ENCODE data around the gene PURA. TPM values are rescaled to one million over a fixed set of nuclear protein-coding genes. Genes with fewer than 3 reads are reported as not detected.

PURA gene
- total and polyA plus RNA-seq, 11 donors: 5.6 to 30.9 (median 20.2) TPM

DNA sequence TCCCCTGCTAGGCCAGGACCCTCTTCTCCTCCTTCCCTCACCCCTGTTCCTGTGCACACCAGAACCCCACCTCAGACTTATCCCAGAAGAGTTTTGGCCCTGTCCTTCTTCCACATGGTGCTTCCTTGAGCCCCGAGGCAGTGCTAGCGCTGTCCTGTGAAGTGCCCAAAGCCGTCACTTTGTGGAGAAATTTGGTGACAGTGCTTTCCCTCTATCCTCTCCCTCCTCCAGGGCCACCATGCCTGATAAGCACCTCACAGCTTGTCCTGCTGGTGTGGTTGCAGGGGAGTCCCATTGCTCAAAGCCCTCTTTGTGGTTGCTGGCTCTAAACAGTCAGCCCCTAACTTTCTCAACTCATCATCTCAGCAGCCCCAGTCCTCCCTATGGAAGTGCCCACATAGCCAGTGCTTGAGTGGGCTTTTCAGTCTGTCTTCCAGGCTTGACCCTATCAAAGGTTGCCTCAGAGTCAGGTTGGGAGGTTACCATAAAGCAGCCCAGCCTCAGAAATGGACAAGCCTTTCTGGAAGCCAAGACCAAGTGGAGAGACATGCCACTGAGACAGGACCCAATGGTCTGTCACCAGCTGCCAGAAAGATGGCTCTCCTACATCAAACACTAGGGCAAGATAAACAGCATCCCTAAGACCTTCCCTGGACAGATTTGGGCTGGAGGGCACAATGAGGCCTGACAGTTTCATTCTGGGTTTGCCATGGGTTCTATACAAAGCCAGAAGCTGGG lies 29.8 kb downstream of the PURA start:
- no peak overlapping the region for H3K27ac ChIP-seq
- no peaks in the 10 kb centered on the region for H3K36me3 ChIP-seq
- H3K27me3 ChIP-seq: peaks cover 0 to 11% (median 0%) of the 10 kb centered on the region in 9 donors
- DNase-seq (no peak), ATAC-seq (no peak)
- no peaks in the 10 kb centered on the region for H3K9me3 ChIP-seq
- intact Hi-C loops (cut with DNase I): loop anchor here in 7 of 10 donors (1.0 to 10.0 kb wide), 9 partner anchors 29 to 357 kb away; partner anchors contain the start of genes PURA (in 2 of the 7) and PSD2 (in 1 of the 7)
- TF ChIP-seq, protein P1, sequence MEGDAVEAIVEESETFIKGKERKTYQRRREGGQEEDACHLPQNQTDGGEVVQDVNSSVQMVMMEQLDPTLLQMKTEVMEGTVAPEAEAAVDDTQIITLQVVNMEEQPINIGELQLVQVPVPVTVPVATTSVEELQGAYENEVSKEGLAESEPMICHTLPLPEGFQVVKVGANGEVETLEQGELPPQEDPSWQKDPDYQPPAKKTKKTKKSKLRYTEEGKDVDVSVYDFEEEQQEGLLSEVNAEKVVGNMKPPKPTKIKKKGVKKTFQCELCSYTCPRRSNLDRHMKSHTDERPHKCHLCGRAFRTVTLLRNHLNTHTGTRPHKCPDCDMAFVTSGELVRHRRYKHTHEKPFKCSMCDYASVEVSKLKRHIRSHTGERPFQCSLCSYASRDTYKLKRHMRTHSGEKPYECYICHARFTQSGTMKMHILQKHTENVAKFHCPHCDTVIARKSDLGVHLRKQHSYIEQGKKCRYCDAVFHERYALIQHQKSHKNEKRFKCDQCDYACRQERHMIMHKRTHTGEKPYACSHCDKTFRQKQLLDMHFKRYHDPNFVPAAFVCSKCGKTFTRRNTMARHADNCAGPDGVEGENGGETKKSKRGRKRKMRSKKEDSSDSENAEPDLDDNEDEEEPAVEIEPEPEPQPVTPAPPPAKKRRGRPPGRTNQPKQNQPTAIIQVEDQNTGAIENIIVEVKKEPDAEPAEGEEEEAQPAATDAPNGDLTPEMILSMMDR (IDR thresholded peaks at IDR 0.05): no peak
- TF ChIP-seq POLR2A (IDR thresholded peaks at IDR 0.05): no peak
- H3K4me1 ChIP-seq: peaks cover 0 to 40% (median 25%) of the 10 kb centered on the region in 12 donors
- 96 to 100% (median 98%) methylated on average over 3 of the region's 3 CpGs for WGBS, 4 donors
- H3K4me3 ChIP-seq: no peak overlapping the region

DNA sequence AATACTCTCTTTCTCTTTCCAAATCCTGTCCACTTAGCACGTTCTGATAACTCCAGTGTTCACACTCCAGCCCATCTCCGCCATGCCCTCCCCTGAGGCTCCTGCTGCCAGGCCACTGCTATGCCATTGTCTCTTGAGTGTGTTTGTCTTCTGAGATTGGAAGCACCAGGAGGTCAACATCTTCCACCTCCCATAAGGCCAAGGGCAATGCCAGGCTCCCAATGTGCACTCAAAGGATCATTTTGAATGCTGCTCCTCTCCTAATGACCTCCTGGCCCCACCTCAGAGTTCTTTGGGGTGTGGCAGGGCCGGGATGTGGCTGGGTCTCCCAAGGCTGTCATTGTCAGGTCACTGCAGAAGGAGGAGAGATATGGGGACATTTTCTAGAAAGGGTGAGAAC lies 31.3 kb downstream of the PURA start:
- intact Hi-C loops (cut with DNase I): loop anchor here in 6 of 10 donors (2.0 to 10.0 kb wide), 6 partner anchors 30 to 358 kb away; partner anchors contain the start of genes PURA (in 4 of the 6) and PSD2 (in 1 of the 6)
- no peak overlapping the region for H3K27ac ChIP-seq
- WGBS, 4 donors: 58 to 83% (median 64%) methylated on average over 3 of the region's 3 CpGs

GRCh38 chr5:140145818-140146522 lies 32.1 kb downstream of the PURA start:
- no peaks in the 10 kb centered on the region for H3K36me3 ChIP-seq
- WGBS, 4 donors: 6 to 23% (median 10%) methylated on average over 20 to 64 of the region's 64 CpGs
- peak; percentile 75 to 88 (median 79) for DNase-seq
- H3K4me3 ChIP-seq: peak overlapping the region; percentile 15 to 61 (median 50)
- TF ChIP-seq, protein P1 (IDR thresholded peaks at IDR 0.05): peak; percentile 59 to 91 (median 80)
- no peak for TF ChIP-seq POLR2A (IDR thresholded peaks at IDR 0.05)
- no peaks in the 10 kb centered on the region for H3K9me3 ChIP-seq
- peaks cover 0 to 11% (median 0%) of the 10 kb centered on the region in 9 donors for H3K27me3 ChIP-seq
- peaks cover 0 to 27% (median 17%) of the 10 kb centered on the region in 12 donors for H3K4me1 ChIP-seq
- H3K27ac ChIP-seq: peak overlapping the region in 3 of 12 donors; percentile 3 to 26 (median 13)
- ATAC-seq: peak; percentile 66 to 95 (median 94)
- intact Hi-C loops (cut with DNase I): loop anchor here in 7 of 10 donors (2.0 to 10.0 kb wide), 6 partner anchors 31 to 359 kb away; partner anchors contain the start of genes PURA (in 4 of the 7) and PSD2 (in 1 of the 7)

More for the DNA sequence above, 31.3 kb downstream of the PURA start:
- DNase-seq (no peak), ATAC-seq (no peak)
- Histone ChIP-seq H3K36me3 (no peaks in the 10 kb centered on the region), H3K27me3 (peaks cover 0 to 11% (median 0%) of the 10 kb centered on the region in 9 donors), H3K4me1 (peaks cover 0 to 34% (median 21%) of the 10 kb centered on the region in 12 donors), H3K9me3 (no peaks in the 10 kb centered on the region), H3K4me3 (peak overlapping the region in 6 of 12 donors; percentile 48 to 60 (median 55))
- TF ChIP-seq POLR2A (IDR thresholded peaks at IDR 0.05): no peak
- TF ChIP-seq, protein P1 (IDR thresholded peaks at IDR 0.05): no peak
